ENCODE results near the gene LZTR1. TPM values are rescaled to one million over a fixed set of nuclear protein-coding genes. Genes with fewer than 3 reads are reported as not detected.

The LZTR1 gene
- total and polyA plus RNA-seq, 2 of the 8 experiments (the other 6 are each of a cell fraction or from before 2014, with no cell fraction given), result 22.3 to 31.0 TPM

- TF ChIP-seq EZH2 (IDR thresholded peaks at IDR 0.05; ENCODE audit: low read depth, low read length, severe bottlenecking), result no peak
- TF ChIP-seq, protein P1, sequence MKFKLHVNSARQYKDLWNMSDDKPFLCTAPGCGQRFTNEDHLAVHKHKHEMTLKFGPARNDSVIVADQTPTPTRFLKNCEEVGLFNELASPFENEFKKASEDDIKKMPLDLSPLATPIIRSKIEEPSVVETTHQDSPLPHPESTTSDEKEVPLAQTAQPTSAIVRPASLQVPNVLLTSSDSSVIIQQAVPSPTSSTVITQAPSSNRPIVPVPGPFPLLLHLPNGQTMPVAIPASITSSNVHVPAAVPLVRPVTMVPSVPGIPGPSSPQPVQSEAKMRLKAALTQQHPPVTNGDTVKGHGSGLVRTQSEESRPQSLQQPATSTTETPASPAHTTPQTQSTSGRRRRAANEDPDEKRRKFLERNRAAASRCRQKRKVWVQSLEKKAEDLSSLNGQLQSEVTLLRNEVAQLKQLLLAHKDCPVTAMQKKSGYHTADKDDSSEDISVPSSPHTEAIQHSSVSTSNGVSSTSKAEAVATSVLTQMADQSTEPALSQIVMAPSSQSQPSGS (IDR thresholded peaks at IDR 0.05; ENCODE audit: low read length), result no peak
- TF ChIP-seq CBX8 (IDR thresholded peaks at IDR 0.05; ENCODE audit: borderline replicate concordance, low read depth, low read length), result no peak
- no peak for TF ChIP-seq CTBP2 (IDR thresholded peaks at IDR 0.05; ENCODE audit: borderline replicate concordance, insufficient read depth, insufficient read length, low read length)
- TF ChIP-seq CREB1 (IDR thresholded peaks at IDR 0.05), result peak; percentile 78
- no peak for TF ChIP-seq TCF12 (IDR thresholded peaks at IDR 0.05; ENCODE audit: low read depth, low read length)
- peak; percentile 69 for TF ChIP-seq PHF8 (conservative IDR thresholded peaks at IDR 0.05; ENCODE audit: low read depth, low read length)
- peak in 1 of 2 experiments; percentile 89; a peak in 2 of 4 replicates for TF ChIP-seq SIN3A (conservative IDR thresholded peaks at IDR 0.05 in 1 of 2, IDR thresholded peaks at IDR 0.05 in 1 of 2; ENCODE audit: low read depth in 1 of 2, low read length in 2 of 2)
- TF ChIP-seq SIRT6 (IDR thresholded peaks at IDR 0.05; ENCODE audit: low read length), result no peak
- peak; percentile 91 for TF ChIP-seq CHD2 (IDR thresholded peaks at IDR 0.05; ENCODE audit: low read length)
- no peak for TF ChIP-seq MAFK (IDR thresholded peaks at IDR 0.05; ENCODE audit: low read depth, low read length)
- TF ChIP-seq HDAC2 (IDR thresholded peaks at IDR 0.05; ENCODE audit: borderline replicate concordance in 1 of 2, low read depth in 2 of 2, low read length in 2 of 2), result peak in 1 of 2 experiments; percentile 92; a peak in 2 of 4 replicates
- TF ChIP-seq ASH2L (IDR thresholded peaks at IDR 0.05; ENCODE audit: low read length), result peak; percentile 80
- TF ChIP-seq RNF2 (IDR thresholded peaks at IDR 0.05; ENCODE audit: borderline replicate concordance, low read depth, low read length, missing control alignments, poor library complexity, severe bottlenecking), result no peak
- no peak for TF ChIP-seq FOSL1 (IDR thresholded peaks at IDR 0.05; ENCODE audit: insufficient read depth, low read depth, low read length)
- TF ChIP-seq SP4 (IDR thresholded peaks at IDR 0.05; ENCODE audit: low read length), result no peak
- TF ChIP-seq, protein P2, sequence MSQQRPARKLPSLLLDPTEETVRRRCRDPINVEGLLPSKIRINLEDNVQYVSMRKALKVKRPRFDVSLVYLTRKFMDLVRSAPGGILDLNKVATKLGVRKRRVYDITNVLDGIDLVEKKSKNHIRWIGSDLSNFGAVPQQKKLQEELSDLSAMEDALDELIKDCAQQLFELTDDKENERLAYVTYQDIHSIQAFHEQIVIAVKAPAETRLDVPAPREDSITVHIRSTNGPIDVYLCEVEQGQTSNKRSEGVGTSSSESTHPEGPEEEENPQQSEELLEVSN (IDR thresholded peaks at IDR 0.05), result peak; percentile 91
- no peak for TF ChIP-seq GABPA (IDR thresholded peaks at IDR 0.05; ENCODE audit: borderline replicate concordance, insufficient read depth, low read length)
- TF ChIP-seq RXRA (IDR thresholded peaks at IDR 0.05; ENCODE audit: insufficient read depth, low read depth, low read length), result no peak
- TF ChIP-seq SIX5 (IDR thresholded peaks at IDR 0.05; ENCODE audit: low read depth, low read length), result no peak
- no peak for TF ChIP-seq BCL11A (IDR thresholded peaks at IDR 0.05; ENCODE audit: low read depth in 2 of 2, low read length in 2 of 2)
Observed at GRCh38 chr22:21001601-21002325, 19.7 kb downstream of the LZTR1 start, which contains the start of gene THAP7 (continued).
